ENCODE data around the gene HS3ST5.

DNA sequence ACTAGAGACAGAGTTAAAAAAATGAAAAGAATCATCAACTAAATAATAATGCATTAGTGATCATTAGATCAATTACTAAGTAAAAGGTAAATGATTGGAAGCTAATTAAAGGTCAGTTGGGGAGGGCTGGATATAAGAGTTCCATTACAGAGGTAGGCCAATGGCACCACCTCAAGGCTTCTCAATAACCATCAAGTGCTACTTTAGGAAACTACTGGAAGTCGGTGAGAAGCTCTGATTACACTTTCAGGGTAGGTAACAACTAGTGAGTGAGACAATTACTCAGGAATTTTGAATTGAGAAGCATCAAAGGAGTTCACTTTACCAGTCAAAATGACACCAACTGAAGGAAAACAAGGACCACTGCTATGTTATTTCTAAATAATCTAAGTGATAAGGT is 281.7 kb downstream of the HS3ST5 start:
- TF ChIP-seq EZH2phosphoT487 (IDR thresholded peaks at IDR 0.05; ENCODE audit: insufficient read depth, low read depth) (no peak), EZH2 (IDR thresholded peaks at IDR 0.05; ENCODE audit: insufficient read depth, poor library complexity, severe bottlenecking) (no peak)

Measured in GM23248 (cell line).